ENCODE results near the gene SWT1.
A peak's percentile ranks its signal among the peaks of the same experiment; 100 is the strongest.

Gene SWT1, protein sequence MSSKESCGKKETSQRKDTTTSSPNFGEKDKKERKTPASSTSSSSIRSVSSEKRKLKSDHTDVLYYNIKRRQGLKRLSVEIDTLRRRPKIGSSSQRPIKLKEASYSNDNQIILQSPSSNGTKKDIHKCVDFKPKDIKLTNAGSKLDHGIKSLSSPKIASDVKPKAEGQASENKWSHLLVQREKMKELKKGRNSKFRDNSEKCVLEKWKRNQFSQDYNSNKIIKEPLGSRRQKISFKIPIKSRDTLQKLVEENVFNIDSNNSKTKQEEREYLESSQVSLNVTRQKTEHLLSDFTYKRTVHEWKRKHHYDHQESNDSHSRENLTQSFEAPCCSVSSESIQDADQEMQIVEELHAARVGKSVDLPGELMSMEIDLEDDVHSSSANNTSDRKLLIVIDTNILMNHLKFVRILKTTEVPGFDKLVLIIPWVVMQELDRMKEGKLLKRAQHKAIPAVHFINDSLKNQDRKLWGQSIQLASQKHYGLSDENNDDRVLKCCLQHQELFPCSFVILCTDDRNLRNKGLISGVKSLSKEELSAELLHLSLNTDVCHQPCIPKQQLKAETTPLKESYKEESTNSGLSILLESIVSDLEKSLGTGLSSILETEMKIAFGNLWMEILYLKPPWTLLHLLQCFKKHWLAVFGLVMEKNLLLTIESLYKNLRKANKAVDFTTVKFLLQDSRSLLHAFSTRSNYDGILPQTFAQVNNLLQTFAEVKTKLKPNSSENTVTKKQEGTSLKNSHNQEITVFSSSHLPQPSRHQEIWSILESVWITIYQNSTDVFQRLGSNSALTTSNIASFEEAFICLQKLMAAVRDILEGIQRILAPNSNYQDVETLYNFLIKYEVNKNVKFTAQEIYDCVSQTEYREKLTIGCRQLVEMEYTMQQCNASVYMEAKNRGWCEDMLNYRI

DNA sequence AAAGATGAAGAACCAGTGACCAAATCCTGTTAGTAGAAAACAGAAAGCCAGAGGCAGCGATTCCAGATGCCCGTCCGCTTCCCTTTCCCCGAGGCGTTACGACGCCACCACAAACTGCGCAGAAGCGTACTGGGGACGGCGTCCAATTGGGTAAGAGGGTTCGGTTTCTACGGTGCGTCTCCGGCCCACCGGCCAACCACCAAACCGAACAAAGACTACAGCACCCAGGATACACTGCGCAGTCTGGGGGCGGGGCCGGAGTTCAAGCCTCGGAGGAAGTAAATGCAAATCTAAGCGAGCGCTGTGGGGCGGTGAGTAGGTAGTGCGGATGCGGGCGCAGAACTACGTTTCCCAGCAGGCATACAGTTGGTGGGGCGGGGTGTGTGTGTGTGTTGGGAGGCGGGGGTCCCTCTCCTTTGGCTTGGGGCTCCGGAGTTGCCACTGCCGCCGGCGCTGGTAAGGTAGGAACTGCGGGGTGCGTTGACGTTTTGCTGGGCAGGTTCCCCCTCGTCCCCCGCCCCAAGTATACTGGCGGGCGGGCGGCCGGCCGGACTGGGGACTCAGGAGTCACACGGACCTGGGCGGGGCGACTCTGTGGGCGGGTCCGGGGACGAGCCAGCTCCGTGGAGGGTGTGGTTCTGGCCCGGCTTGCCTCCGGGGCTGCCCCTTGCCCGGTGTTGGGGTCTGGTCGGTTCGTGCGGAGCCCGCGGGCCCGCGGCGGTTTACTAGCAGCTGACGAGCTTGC is at the start of gene SWT1, which contains the start of gene TRMT1L:
Gene SWT1, plus strand, starts transcription at position 314 of the 745 bp plus-strand sequence. CDS start 3,675 bp downstream, outside the sequence.
Gene TRMT1L, minus strand, starts transcription at position 100 of the 745 bp plus-strand sequence. CDS start 241 bp downstream, outside the sequence.
- DNase-seq (ENCODE audit: low read depth, low spot score) = peak; percentile 96

DNA sequence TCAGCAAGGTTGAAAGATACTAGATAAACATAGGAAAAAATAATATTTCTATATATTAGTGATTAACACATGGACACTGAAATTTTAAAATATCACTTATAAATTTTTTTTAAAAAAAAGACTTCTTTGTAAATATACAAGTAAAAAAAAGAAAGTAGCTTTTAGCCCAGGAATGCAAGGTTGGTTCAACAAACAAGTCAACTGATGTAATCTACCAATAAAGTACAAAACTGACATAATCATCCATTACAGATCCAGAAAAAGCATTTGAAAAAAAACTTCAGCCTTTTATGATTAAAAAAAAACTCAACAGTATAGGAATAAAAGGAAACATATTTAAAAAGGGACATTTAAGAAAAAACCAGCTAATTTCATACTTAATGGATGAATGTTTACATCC is 48.6 kb upstream of the SWT1 start:
- DNase-seq (ENCODE audit: low read depth, low spot score) = no peak

DNA sequence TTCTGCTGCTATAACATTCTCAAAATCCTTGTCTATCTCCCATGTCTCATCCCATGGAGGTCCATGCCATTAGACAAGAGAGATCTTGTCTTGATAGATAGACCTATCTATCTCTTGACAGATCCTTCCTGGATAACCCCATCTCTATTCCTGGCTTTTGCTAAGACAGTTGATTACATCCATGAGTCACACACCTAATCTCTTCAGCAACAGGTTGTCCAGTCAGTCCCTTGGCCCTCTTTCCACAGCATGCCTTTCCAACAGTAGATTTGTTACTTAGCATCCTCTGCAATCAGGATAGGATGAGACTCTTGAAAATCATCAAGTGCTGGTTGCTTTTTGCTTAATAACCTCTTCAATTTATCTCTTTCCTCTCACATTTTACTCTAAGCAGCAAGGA is 46.8 kb upstream of the SWT1 start:
- no peak for DNase-seq (ENCODE audit: low read depth, low spot score)

DNA sequence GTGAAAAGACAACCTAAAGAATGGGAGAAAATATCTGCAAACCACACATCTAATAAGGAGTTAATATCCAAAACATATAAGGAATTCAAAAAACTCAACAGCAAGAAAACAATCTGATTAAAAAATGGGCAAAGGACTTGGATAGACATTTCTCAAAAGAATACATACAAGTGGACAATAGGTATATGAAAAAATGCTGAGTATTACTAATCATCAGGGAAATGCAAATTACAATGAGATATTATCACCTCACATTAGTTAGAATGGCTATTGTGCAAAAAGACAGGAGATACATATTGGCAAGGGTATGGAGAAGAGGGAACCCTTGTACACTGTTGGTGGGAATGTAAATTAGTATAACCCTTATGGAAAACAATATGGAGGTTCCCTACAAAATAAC is 45.1 kb upstream of the SWT1 start:
- no peak for DNase-seq (ENCODE audit: low read depth, low spot score)

DNA sequence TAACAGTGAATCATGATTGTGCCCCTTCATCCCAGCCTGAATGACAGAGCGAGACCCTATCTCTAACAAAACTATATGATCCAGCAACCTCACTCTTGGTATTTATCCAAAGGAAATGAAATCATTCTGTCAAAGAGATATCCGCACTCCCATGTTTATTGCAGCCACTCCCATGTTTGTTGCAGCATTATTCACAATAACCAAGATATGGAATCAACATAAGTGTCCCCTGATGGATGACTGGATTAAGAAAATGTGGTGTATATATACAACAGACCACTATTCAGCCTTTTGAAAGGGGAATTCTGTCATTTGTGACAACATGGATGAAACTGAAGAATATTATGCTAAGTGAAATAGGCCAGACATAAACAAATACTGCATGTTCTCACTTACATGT is 44.6 kb upstream of the SWT1 start:
- DNase-seq (ENCODE audit: low read depth, low spot score) = no peak

DNA sequence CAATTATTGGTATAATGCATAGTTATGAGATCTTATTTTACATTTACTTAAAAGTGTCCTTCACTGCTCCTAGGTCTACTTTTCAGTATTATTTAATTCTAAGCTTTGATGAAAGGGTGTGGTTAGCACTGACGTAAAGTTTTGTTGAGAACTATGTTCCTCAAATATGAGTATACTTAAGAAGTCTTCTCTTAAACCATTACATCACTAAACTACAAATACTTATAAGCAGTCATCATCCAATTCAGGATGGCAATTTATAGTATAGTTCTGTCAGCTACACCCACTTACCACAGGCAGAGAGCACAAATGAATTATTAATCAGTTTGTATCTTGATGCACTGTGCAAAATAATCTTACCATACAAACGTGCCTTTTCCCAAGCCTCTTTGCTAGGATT is 27.3 kb upstream of the SWT1 start:
- DNase-seq (ENCODE audit: low read depth, low spot score) = no peak

DNA sequence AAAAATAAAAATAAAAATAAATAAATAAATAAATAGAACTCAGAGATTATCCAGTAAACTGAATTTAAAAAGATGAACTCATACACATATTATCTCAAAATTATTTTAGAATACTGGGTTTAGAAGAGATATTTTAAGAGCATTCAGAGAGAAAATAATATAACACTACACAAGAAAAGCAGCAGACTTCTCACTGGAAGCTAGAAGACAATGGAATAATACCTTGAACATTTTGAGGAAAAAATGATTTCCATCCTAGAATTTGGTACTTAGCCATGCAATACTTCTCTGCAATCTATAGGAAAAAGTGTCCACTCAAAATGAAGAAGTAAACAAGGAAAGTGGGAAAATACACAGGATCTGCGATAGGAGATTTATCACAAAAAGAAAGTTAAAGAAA is 24.4 kb upstream of the SWT1 start:
- no peak for DNase-seq (ENCODE audit: low read depth, low spot score)

DNA sequence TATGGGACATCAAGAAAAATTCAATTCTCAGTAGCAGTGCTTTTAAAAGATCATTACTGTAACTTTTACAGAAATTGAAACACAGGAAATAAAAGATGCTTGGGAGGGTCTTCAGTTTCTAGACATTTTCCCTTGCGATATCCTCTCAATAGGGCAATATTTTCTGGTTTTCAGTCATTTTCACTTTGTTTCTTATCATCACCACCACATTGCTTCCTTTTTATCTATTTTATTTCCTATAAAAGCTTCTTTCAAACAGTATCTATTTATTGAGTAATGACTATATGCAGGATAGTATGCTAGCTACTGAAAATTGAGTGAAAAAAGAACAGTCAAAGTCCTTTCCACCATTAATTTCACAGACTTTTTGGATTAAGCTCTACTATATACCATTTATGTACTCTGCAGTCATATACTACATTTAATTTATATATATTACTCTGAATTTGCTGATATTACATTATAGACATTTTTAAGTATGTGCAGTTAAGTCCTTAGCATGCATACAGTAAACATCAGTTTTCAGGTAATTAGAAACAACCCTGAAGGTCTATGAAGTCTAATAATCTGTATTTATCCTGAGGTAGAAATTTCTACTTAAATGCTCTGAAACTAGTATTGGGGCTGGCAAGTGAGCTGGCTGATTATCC is 18.9 kb upstream of the SWT1 start:
- DNase-seq (ENCODE audit: low read depth, low spot score) = no peak

DNA sequence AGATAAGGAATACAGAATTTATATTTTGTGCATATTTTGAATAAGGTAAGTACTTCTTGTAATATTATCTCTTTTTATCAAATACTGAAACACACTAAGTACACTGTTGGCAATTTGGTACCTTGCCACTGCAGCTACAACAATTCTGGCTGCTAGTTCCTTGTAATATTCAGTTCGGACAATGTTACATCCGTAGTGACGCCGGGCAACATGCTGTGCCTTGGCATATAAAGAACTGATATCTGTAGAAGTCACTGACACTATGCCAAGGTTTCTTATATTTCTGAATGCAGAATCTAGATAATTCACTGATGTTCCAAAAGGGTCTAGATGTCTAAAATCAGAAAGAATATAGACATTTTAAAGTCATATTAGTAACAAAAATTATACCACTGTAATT is 17.7 kb upstream of the SWT1 start:
- no peak for DNase-seq (ENCODE audit: low read depth, low spot score)

DNA sequence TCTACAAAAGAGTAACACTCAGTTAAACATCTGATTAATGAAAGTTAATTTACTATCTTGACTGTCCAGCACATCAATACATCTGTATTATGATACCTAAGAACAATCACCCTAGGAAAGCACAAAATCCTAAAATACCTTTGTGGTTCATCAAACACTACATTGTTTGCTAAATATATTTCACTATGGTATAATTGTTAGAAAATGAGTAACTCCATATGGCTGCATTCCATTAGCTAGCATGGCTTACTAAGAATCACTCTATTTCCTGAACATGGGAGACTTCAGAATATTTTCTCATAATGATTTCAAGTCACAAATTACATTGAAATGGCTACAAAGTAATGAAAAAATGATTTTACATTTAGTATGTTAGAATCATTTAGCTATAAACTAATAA is 12.7 kb upstream of the SWT1 start:
- no peak for DNase-seq (ENCODE audit: low read depth, low spot score)

DNA sequence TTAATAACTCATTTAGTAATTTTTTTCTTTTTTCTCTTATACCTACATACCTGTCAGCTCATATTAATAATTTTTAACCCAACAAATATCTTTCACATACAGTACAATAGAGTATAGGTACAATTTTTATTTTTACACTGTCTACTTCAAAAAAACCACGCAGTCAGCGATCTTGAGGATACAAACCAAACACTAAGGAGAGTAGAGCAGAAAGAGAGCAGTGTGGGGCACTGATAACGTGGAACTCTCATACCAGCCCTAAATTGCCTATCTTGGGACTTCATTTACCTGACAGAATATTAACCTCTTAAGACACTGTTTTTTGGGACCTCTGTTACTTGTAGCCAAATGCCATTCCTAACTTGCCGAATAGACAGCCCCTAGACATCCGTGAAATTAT is 5.8 kb upstream of the SWT1 start:
- no peak for DNase-seq (ENCODE audit: low read depth, low spot score)

DNA sequence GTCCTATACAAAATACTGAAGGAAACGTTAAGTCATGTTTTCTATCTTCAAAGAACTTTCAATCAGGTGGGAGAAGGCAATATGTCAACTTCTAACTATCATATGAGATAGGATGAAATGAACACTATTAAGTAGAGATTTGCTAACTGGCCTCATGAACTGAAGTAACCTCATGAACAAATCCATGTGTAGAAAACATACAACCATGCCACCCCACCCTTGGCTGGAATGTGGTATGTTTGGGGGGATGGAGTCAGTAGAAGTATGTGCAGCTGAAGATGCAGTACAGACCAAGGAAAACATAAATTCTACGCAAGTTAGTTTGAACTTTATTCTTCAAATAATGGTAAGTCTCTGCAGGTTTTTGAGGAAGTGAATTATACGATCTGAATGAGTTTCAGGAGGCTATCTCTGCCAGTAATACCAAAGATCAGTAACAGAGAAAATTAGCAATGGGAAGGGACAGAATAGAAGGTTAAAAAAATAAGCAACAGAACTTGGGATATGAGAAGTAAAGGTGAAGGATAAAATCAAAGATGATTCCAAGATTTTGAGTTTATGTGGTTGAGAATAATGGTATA is 4.7 kb upstream of the SWT1 start:
- DNase-seq (ENCODE audit: low read depth, low spot score) = no peak

DNA sequence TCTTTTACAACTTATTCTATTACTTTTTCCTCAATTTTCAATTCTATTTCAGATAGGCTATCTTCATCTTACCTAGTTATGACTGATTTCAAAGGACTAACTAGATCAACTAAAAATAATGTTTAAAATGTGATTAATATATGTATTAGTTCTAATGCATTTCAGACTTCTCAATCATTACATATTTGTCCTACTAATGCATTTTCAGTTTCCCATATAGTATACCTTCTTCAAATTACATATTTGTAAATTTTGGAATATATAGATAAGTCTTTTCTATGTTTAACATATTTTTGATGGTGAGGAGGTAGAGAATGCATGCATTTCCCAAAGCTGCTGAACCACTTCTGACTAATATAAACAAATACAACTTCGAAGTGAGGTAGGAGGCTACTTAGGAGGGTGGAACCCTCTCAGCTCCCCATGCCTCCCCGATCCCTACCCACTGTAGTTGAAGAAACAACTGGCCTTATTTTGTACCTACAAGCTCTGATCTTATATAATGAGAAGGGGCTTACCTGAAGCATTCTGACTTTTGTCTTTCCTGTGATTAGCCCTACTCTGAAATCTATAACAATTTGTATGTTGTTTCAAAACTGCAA is 2.0 kb upstream of the SWT1 start:
- DNase-seq (ENCODE audit: low read depth, low spot score) = no peak

DNA sequence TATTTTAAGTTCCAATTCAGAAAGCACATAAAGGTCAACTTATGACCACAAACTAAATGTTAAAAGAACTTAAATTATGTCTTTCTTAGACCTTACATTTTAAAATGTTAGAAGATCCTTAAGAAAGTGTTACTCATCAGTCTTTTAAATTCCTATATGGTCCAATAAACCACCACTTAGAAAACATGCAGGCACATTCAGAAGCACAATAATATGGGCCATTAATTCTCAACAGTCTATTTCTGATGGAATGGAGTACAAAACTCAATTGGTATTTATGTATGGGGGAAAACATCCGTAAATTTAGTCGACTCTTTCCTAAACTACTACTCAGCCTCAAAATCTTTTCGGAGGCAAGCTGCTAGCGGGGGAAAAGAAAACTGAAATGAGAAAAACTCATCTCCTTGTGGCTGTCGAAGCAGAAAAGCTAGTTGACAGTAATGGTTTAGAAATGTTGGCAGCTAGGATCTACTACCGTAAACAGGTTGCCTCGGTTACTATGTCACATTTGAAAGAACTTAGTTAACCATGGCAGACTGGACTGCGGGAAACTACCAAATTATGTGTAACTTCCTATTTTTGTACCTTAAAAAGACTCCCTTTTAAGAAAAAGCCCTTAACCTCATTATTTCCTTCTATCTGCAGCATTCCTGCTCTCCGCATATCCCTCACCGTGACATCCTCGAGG is 1.2 kb upstream of the SWT1 start:
- DNase-seq (ENCODE audit: low read depth, low spot score) = no peak

DNA sequence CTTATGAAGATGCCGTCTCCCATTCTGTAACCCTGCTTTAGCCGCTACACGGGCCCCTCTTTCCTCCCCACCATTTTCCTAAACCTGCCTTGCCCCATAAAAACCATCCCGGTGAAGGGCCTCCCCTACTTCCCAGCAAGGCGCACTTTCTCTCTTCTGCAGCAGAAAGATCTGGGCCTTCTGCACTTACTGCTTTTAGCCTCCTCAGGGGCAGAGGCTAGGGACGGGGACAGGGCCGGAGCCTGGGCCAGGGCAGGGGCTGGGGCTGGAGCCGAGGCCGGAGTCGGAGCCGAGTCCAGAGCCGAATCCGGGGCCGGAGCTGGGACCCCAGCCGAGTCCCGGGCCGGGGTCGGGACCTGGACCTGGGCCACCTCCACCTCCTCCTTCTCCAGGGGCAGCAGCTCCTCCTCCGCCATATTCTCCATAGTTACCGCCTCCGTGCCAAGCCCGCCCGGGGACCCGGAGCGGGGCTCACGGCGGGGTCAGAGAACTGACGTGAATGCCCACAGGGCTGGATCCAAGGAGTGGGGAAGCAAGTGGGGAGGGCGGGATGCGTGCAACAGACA is 596 bp upstream of the SWT1 start:
- no peak for DNase-seq (ENCODE audit: low read depth, low spot score)

DNA sequence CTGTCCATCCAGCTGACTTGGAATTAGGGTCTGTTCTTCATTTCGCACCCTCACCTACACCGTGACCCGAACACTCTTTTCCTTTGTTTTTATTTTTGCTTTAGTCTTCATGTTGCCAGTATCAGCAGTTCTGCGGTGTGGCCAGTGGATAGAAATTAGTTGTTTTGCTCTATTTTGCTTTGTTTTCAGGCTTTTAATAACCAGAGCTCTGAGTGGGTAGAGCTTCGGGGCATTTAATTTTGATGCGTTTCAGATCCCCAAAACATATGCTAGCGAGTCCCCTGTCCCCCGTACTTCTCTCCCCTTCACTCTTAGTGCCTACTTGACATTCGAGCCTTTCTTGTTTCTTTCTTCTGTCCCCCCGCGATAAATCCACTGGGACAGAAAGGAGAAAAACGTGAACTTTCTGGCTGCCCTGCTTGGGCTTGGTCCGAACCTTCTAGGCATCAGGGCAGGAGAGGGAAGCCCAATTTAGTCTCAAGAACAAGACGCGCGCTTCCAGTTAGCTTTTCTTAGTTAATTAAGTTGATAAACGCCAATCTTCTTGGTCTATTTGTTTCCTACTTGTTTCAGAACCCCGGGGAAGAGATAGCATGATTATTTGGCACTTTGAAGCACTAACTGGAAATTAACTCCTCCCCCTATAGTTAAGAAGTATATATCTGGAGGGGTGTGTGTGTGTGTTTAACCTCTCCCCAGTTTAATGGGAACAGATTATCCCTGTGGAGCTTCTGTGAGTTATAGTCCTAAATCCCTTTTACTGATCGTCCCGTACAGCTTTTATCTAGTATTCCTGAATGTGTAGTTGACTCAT is 839 bp downstream of the SWT1 start:
- no peak for DNase-seq (ENCODE audit: low read depth, low spot score)

DNA sequence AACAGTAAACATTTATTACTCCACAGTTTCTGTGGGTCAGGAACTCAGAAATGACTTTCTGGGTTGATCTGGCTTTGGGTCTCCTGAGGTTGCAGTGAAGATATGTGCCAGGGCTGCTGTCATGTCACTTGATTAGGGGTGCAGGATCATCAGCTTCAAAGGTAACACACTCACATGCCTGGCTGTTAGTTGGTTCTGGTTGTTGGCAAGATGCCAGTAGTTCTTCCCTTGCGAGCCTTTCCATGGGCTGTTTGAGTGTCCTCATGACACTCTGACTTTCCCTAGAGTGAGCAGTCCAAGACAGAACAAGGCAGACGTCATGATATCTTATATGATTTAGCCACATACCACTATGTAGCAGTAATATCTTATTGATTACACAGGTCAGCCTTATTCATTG is 1.8 kb downstream of the SWT1 start:
- no peak for DNase-seq (ENCODE audit: low read depth, low spot score)

DNA sequence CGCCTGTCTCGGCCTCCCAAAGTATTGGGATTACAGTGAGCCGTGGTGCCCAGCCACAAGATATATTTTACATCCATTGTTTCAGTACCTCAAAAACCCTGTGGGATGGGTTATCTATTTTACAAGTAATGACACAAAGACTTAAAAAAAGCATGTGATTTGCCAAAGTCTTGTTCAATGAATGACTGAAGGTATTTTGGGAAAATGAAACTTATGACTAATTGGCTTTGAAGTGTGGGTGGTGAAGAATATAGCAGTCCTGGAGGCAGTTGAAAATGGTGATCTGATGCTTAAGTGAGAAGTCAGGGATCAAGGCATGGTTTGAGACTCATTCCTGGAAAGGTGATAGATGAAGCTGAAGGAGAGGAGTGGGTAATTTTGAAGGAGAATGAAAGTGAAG is 3.0 kb downstream of the SWT1 start:
- no peak for DNase-seq (ENCODE audit: low read depth, low spot score)

DNA sequence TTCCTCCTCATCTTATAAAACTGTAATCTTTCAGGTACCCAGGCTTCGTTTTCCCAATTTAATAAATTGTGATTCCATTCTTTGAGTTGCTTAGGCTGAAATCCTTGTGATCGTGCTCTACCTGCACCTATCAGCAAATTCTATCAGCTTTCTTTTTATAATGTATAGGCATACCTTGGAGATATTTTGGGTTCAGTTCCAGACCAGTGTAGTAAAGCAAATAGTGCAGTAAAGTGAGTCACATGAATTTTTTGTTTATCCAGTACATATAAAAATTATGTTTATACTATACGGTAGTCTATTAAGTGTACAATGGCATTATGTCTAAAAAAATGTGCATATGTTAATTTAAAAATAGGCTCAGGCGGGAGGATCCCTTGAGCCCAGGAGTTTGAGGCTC is 5.5 kb downstream of the SWT1 start:
- DNase-seq (ENCODE audit: low read depth, low spot score) = no peak

Measured in iPS DF 19.7 (cell line).